Stimulated activated naive CD4-positive, alpha-beta T cell treated with Interleukin-2 at 50 U/mL for 16 hours (primary cell): ENCODE data around the gene CUEDC1.

Experiments
- DNase-seq: peaks from one replicate; lab custom pipeline; 2025; lab: John Stamatoyannopoulos, UW

Gene CUEDC1

DNA sequence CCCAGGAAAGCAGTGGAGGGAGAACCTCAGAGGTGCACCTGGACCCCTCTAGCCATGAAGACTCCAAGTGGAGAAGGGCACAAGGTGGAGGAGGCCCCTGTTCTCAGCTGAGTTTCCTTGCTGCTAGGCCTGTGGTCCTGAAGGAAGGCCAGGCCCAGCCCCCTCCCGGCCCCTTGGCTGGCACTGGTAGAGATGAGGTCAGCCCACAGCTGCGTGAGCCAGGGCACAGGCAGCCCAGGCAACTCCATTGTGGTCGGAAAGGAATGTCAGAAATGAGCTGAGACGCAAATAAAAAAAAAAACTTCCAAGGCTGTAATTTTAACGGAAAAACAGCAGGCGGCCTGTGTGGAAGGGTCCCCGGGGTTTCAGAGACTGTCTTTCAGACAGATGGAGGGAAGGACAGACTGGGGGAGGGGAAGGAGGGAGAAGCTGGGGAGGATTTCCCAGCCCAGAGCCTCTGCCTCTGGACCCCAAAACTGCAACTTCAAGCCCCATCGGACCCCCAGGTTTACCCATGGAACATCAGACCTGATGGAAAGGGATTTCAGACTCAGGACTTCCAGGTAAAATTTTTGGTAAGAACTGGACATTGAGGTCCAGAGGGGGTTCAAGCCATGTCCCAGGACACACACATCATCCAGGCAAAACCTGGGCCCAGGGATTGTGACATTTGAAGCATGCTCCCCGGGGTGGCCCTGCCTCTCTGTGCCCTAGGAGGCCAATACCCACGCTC is 79.8 kb downstream of the CUEDC1 start:
- no peak for DNase-seq

GRCh38 chr17:57874434-57875289 is 80.5 kb downstream of the CUEDC1 start:
- peak; percentile 15 for DNase-seq

- no peak for DNase-seq
Observed at GRCh38 chr17:57874058-57874419, 81.2 kb downstream of the CUEDC1 start.

- DNase-seq = no peak
Observed at GRCh38 chr17:57873261-57874057, 81.8 kb downstream of the CUEDC1 start.

DNA sequence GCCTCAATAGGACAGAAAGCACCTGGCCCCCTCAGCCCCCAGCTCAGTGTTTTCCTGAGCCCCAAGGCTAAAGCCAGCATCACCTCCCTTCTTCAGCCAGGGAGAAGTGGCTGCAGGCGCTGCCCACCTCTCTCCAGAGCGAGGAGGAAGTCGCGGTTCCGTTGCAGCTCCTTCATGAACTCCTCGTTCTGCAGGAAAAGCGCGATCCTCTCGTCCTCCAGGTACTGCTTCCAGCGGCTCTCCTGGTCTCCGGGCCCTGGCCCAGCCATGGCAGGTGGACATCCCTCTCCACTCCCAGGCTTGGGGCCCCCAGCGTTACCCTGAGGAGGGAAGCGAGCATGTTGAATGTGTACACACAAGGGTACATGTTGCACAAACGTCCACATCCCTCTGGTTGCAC is 82.7 kb downstream of the CUEDC1 start:
- DNase-seq = no peak

DNA sequence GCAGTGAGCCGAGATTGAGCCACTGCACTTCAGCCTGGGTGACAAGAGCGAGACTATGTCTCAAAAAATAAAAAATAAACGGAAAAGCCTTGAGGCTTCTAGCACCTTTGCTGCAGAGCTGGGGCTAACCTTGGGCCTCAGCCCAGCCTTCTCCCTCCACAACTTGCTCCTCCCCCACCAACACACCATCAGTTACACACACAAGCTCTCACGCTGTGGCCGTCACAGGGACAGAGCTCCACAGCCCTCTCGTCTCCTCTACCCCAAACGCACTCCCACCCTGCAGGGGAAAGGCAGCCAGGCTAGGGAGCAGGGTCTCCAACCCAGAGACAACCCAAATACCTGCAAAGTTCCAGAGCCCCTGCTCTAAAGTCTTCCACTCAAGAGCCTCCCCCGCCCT is 83.3 kb downstream of the CUEDC1 start:
- DNase-seq = no peak

DNA sequence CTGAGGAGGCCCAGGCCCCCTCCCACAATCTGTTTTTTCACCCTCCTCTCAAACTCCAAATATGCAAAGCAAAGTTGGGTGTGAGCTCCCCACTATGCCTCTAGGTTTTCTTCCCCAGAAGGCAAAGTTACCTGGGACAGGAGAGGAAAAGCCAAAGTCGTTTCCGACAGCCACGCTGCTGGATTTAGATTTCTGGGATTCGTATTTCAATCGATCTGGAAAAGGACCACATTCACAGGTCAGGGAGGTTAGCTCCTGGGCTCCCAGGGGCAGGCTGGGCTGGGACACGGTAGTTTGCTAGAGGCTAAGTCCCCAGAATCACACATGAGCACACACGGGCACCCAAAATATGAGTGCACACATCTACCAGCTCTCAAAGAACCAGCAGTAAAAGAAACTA is 84.1 kb downstream of the CUEDC1 start:
- DNase-seq = no peak

GRCh38 chr17:57870283-57870635 is 85.0 kb downstream of the CUEDC1 start:
- DNase-seq = no peak

DNA sequence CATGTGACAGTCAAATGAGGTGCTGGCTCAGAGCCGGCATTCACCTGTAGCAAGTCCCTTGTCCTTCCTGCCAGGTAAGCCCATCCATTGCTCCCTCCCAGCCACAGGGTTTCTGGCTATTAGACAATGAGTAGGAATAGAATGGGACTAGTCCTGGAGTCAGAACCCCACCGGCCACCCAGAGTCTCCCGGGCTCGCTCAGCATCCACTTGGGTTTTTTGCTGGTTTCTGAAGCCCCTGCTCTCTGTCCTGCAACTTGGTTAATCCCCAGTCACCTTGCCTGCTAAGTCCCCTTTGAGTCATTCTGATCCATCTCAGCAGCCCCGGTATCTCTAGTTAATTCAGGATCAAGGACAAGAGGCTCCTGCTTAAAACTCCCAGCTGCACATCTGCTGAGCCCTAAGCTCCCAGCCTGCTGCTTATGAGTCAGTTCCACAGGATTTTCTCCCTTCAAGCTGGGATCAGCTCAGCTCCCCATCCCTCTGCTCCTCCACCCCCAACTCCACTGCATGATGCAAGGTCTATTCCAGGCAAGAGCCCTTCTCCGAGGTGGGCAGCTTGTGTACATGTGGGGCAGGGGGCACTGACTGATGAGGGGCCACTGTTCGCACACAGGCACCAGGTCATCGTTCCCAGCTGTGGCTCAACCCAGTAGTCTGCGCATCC is 85.5 kb downstream of the CUEDC1 start:
- DNase-seq = no peak

DNA sequence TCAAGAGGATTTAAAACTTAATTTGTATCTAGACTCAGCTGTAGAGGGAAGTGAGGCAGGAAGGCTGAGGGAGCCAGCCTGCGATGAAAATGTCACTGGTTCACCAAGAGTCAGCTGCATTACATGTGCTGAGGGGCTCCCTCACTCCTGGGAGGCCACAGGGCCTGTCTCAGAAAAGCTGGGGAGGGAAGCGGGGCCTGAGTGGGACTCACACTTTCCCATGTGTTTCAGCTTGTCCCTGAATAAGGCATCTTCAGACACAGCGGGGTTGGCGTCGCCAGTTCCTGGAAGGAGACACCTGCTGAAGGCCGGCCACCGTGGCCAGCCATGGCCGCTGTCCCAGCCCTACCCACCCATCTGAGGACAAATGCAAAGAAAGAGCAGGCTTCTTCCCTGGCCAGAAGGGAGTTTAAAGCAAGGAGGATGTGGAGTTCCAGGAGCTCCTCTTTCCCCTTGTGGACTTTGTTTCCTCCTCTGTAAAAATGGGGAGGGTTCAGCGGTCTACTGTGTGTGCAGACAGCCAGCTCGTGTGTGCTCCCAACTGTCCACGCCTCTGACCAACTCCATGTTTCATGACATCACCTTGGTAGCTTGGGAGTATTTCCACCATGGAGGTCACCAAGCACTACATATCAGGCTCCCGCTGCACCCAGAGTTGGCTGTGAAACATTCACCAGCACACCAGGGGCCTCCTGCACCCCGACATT is 86.1 kb downstream of the CUEDC1 start:
- no peak for DNase-seq

GRCh38 chr17:57868007-57868909 is 87.0 kb downstream of the CUEDC1 start:
- DNase-seq = no peak

GRCh38 chr17:57867126-57867525 is 88.1 kb downstream of the CUEDC1 start:
- no peak for DNase-seq

DNA sequence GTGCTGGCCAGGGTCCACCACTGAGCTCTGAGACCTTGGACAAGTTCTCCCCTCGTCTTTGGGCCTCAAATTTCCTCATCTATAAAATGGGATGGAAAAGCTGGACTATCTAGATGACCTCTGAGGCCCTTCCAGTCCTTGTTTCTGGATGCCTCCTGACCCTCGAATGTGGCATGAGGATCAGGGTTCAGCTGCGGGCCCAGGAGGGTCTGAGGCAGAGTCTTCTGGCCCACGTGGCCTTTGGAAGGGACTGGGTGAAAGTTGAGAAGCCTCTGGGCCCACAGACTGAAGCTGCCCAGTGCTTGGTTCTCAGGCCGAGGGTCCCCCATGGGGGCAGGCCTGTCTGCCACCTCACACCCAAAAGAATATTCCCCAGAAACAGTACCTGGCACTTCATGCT is 88.5 kb downstream of the CUEDC1 start:
- DNase-seq = no peak

DNA sequence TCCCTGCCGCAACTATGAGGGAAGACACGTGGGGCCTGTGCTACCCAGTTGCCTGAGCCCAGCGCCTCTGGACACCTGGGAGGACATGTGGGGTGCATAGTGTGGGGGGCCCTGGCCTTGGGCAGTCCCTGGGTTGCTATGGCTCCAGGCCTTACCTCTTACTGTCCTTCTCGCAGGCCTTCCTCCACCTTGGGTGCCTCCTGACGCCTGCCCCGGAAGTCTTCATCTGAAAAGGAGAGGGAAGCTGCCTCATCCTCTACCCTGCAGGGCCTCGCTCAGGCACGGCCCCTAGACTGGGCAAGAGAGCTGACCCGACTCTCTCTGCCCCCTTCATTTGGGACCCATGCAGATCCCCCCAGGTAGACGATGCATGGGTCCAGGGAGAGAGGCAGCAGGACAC is 88.9 kb downstream of the CUEDC1 start:
- DNase-seq = no peak

- no peak for DNase-seq
Observed at GRCh38 chr17:57864273-57864672, 90.9 kb downstream of the CUEDC1 start.

- DNase-seq = no peak
Observed at GRCh38 chr17:57862694-57863667, 92.2 kb downstream of the CUEDC1 start.

DNA sequence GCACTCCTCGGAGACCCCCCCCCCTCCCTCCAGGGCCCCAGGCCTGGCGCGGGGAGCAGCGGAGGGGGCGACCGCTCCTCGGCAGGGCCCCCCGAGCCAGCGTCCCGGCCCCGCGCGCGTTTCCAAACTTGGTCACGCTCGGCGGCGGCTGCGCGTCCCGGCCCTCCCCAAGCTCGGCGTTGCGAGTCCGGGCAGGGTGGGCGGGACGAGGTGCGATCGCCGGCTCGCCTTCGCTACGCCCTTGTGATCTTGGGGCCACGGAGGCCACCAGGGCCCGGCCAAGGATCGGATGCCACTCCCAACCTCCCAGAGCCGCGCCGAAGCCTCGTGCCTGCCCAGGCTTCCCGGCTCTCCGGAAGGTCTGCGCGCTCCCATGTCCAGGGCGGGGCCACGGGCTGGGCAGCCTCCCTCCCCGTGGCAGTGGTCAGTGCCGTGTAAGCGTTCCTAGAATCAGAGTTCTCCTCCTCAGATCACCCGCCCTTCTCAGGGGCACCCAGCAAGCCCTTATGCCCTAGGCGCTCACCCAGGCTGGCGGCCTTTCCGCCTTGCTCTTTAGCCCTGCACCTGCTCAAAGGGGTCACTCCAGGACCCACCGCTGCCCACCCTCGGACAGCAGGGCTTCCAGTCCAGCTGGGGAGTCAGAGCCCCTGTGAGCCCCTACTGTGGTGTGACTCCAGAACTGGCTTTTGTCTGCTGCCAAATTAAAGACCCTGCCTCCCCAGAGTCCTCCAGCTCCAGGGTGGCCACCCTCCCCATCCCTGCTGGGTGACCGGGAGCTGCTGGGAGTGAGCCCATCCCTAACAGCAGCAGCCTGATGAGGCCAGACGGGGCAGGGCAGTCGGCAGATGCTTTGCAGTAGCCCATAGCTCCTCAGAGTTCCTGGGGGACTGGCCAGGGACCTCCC is 93.2 kb downstream of the CUEDC1 start:
- no peak for DNase-seq
